RWPE1 (cell line): Measurements from ENCODE around the gene MYH6.
A peak's percentile ranks its signal among the peaks of the same experiment; 100 is the strongest.

ENCODE experiments used
- CTCF ChIA-PET: fragments of 350-600 bp; sonication (Branson Sonifier 250); formaldehyde crosslinking; extraction: SDS; loops from one replicate; lab custom pipeline; 2021; lab: Yijun Ruan, JAX
- POLR2A ChIA-PET: fragments of 400-600 bp; formaldehyde crosslinking; extraction: SDS; loops from one replicate; lab custom pipeline; 2020; ENCODE audit warnings: antibody characterized with exemption; ENCODE audit not compliant: low non-redundant PET; lab: Yijun Ruan, JAX
- DNase-seq: peaks from one replicate; pipeline ENCODE4 v3.0.0; 2012; ENCODE audit warnings: low spot score
- H3K27ac ChIP-seq: fragments of 450-650 bp; 2 replicates; pipeline ENCODE4 v1.5.1; 2017
- CTCF ChIP-seq: fragments of 450-650 bp; conservative IDR thresholded peaks from 2 replicates; pipeline ENCODE4 v1.5.1; 2017; ENCODE audit warnings: low read depth, mild to moderate bottlenecking

Gene MYH6

GRCh38 chr14:23380197-23380914 lies 27.7 kb downstream of the MYH6 start:
- DNase-seq = no peak
- ChIA-PET POLR2A (no interaction called here), CTCF (interaction anchor here (0.5 to 2.8 kb wide), 20 partner anchors 8 to 336 kb away, joined by 3 to 34 read pairs (median 6); partner anchors contain the start of gene PABPN1)
- no peak overlapping the region for H3K27ac ChIP-seq
- peak; percentile 59; the same call in 1 of the 2 replicates for TF ChIP-seq CTCF

GRCh38 chr14:23379366-23380196 lies 28.5 kb downstream of the MYH6 start:
- no peak overlapping the region for H3K27ac ChIP-seq
- peak; percentile 68 for DNase-seq
- POLR2A ChIA-PET = no interaction called here
- peak; percentile 94 for TF ChIP-seq CTCF
- CTCF ChIA-PET = interaction anchor here (0.5 to 2.8 kb wide), 23 partner anchors 9 to 1349 kb away, joined by 3 to 34 read pairs (median 5); partner anchors contain the start of gene PABPN1

GRCh38 chr14:23378612-23379220 lies 29.4 kb downstream of the MYH6 start:
- H3K27ac ChIP-seq = no peak overlapping the region
- no peak for DNase-seq
- ChIA-PET POLR2A (no interaction called here), CTCF (interaction anchor here (0.6 to 2.8 kb wide), 9 partner anchors 9 to 1350 kb away, joined by 3 to 34 read pairs (median 5); no protein-coding TSS in a partner anchor)
- TF ChIP-seq CTCF = no peak

- no peak overlapping the region for H3K27ac ChIP-seq
- ChIA-PET CTCF (interaction anchor here (0.6 to 2.7 kb wide), 4 partner anchors 8 to 601 kb away, joined by 3 to 13 read pairs (median 4); no protein-coding TSS in a partner anchor), POLR2A (no interaction called here)
- TF ChIP-seq CTCF = no peak
- no peak for DNase-seq
Measured at GRCh38 chr14:23377573-23378563, 30.2 kb downstream of the MYH6 start.

GRCh38 chr14:23377198-23377550 lies 30.9 kb downstream of the MYH6 start:
- ChIA-PET CTCF (interaction anchor here (0.6 kb wide), 1 partner anchor 601 kb away, joined by 5 read pairs; no protein-coding TSS in a partner anchor), POLR2A (no interaction called here)
- H3K27ac ChIP-seq = no peak overlapping the region
- DNase-seq = no peak
- TF ChIP-seq CTCF = no peak
